NCI-H446 (cell line): ENCODE results near the gene ALOX12B.
"Not testable (repeated sequence)": the region's sequence is repeated elsewhere in the genome, so short reads cannot be mapped to it uniquely, and the experiment has no call there.

Experiments
- DNase-seq, 2 experiments: peaks; one replicate each; lab custom pipeline; 2025; lab: John Stamatoyannopoulos, UW

The ALOX12B gene

GRCh38 chr17:8118769-8119580 is 31.5 kb upstream of the ALOX12B start:
- DNase-seq: peak; percentile 85 to 95

- no peak for DNase-seq
Observed at GRCh38 chr17:8117980-8118768, 30.7 kb upstream of the ALOX12B start, which contains the start of gene ALOXE3. TSS of gene ALOXE3 (minus strand) at chr17:8118514. CDS start at chr17:8117990, 524 bp downstream.

DNA sequence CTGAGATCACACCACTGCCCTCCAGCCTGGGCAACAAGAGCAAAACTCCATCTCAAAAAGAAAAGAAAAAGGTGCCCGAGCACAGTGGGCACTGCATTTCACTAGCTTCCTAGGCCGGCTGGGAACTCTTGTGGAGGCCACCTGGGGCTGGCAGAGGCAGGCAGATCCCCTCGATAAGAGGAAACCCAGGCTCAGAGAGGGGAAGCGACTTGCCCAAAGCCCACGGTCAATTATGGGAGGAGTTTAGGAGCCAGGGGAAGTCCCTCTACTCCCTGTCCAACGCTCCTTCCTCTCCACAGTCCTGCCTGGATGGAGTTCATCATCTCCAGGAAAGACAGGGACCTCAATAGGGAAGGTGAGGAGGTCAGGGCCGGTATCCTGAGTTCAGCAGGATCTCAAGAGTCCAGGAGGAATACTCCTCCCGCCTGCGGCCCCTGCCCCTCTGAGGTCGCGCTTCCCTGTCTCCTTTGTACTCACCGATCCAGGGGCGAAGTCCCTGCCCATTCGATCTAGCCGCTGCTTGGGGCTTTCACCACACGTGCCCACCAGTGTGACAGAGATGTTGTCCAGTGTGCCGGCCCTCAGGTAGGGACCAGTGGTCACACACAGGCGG is 30.0 kb upstream of the ALOX12B start:
- DNase-seq: no peak

DNA sequence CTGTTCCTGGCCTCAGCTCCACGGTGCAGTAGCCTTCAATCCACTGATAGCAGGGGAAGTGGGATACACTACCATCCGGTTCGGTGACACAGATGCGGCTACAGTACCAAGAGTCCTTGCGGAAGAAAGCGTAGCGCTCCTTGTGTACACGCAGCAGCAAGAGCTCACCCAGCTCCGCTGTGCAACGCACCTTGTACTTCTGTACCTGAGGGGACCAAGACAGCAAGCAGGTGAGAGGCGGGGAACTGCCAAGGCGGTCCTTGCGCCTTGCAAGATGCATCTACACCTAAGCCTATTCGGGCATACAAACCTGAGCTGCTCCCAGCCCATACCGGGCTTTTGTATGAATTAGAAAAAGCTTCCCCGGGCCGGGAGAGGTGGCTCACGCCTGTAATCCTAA is 29.3 kb upstream of the ALOX12B start:
- DNase-seq: no peak

DNA sequence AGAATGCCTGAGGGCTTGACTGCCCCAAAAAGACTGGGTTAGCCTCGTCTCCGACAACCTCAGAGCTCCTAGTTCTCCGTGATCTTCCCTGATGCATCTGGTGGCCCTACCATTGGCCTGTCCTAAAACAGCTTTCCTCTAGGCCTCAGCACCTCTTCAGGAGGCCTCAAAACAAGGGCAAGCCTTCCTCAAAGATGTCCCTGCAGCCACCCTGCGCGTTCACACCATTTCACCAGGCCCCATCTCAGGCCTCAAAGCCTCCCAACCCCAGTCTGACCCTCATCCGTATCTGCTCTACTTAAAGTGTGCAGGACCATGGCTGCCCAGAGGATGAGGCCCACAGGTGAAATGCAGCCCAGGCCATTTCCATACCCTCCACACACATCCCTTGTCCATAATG is 23.4 kb upstream of the ALOX12B start:
- DNase-seq: no peak

DNA sequence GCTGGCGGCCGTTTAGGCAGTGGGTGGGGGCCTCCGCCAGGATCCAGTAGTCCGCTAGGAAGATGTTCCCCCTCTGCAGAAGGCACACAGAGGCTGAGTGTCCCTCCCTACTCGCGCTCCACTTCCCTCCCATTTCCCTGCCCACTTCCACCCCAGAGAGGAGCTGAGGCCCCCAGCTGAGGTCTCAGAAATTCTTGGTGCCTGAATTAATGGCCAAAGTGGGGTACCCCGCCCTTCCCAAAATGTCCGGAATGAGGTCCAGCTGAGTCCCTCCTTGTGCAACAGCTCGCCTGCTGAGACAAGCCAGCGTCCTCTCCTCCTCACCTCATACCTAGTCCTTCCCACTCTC is 22.9 kb upstream of the ALOX12B start:
- no peak for DNase-seq

DNA sequence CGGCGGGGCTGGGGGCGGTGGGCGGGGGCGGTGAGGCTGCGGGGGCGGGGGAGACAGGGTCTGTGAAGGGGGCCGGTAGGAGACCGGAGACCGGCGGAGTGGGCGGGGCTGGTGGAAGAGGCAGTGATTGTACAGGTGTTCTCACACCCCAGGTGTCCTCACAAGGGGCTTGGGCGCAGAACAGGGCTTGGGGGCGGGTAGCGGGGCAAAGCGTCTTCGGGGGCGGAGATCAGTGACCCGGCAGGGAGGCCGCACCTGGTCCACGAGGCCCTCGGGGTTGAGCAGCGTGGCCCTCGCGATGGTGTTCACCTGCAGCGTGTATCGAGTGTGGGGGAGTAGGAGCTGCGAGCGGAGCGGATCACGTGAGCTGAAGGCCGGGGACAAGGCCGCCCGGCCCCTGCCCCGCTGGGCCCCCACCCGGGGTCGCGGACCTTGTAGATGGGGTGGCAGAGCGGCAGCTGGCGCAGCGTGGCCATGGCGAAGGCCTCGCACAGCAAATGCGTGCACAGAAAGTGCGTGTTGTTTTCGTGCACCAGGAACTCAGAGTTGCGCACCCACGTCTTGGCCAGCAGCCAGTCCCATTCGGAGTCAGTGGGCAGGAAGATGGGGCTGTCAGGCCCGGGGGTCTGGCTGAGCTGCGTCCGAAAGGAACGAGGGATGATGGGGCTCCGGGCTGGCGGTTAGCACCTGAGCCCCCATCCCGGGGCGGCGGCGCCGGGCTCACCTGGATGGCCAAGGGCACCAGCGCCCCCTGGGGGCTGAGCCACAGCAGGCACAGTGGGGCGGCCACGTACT is 22.3 kb upstream of the ALOX12B start:
- peak in 1 of 2 experiments; percentile 15 for DNase-seq

DNA sequence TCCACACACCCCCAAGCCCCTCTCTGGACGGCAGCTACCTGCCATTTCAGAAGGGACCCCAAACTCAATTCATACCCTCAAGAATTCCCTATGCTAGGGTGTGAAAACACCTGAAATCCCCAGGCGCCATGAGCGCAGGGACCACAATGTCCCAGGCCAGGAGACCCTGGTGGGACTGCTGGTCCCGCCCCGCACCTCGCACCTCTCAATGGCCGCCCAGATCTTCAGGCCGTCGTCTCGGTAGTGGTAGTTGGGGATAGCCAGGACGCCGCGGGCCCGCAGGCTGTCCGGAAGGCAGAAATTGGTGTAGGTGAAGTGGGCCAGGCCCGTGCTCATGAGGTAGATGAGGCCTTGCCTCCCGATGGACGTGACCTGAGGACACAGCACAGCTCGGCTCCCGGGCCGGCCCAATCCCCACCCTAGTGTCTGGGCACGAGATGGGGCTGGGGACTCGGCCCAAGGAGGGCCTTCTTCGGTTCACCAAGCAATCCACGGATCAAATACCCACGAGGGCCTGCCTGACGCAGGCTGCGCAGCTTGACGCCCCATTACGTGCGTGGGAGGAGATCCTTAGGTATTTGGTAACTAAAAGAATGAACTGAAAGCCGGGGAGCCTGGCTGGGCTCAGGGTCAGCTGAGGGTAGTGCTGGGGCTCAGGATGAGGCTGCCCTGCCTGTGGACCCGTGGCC is 21.6 kb upstream of the ALOX12B start:
- no peak for DNase-seq

GRCh38 chr17:8106980-8107379 is 19.5 kb upstream of the ALOX12B start:
- DNase-seq: not testable (repeated sequence)

GRCh38 chr17:8105957-8106398 is 18.5 kb upstream of the ALOX12B start:
- no peak for DNase-seq

DNA sequence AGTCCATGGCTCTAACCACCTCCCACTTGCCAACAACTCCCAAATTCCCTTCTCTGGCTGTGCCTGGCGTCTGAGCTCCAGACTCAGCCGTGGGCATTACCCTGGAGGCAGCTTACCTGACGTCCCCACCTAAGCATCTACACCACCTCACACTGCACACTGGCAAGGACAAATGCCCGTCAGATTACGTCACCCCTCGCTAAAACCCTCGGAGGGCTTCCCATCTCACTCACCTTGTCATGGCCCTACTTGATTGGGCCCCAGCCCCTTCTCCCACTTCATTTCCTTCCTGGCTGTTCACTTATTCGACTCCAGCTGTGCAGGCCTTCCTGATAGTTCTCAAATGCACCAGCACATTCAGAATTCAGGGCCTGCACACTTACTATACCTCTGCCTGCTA is 17.4 kb upstream of the ALOX12B start:
- no peak for DNase-seq

DNA sequence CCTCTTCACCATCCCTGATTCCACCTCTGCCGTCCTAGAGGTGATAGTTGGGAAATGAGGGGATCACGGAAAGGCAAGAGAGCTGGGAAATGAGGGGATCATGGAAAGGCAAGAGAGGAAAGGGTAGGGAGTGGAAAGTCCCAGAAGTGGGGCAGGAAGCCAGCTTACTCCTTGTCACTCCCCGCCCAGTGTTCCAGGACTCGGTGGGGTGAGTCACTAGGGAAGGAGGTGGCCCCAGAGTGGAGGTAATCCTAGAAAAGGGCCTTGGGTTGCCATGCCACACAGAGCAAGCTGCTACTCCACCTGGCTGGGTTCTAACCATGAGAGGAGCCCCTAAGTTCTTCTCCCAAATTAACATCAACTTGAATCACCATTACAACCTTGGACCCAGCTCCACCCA is 16.0 kb upstream of the ALOX12B start:
- no peak for DNase-seq

GRCh38 chr17:8101721-8102120 is 14.2 kb upstream of the ALOX12B start:
- no peak for DNase-seq

- DNase-seq: no peak
Observed at GRCh38 chr17:8100763-8101162, 13.2 kb upstream of the ALOX12B start.

- DNase-seq: no peak
Observed at GRCh38 chr17:8100111-8100510, 12.6 kb upstream of the ALOX12B start.

GRCh38 chr17:8096541-8096940 is 9.0 kb upstream of the ALOX12B start:
- no peak for DNase-seq

- DNase-seq: no peak
Observed at GRCh38 chr17:8095361-8095760, 7.8 kb upstream of the ALOX12B start.

DNA sequence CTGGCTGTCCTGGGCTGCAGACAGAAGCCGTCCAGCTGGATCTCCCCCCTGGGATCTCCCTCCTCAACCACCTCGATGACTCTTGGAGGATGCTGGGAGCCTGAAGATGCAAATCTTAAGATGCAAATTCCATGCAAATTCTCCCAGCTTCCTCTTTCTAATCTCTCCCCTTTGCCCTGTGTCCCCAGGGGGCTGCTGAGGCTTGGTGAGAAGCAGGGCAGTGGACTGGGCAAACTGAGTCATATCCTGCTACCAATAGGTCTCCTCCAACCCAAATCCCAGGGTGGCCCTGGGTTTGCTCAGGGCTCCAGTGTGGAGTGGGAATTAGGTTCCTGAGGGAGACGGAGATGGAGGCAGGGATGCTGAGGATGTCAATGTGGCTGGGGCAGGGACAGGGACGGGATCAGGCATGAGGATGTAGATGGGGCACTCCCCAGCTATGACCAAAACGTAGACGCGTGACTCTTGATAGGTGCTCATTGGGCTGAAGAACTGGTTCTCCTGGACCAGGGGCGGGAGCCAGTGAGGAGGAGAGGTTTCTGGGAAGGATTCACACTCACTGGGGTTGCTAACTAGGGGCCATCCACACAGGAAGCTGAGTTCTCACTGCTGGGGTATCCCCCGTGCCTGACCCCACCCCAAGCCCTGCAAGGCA is 3.6 kb upstream of the ALOX12B start:
- no peak for DNase-seq

DNA sequence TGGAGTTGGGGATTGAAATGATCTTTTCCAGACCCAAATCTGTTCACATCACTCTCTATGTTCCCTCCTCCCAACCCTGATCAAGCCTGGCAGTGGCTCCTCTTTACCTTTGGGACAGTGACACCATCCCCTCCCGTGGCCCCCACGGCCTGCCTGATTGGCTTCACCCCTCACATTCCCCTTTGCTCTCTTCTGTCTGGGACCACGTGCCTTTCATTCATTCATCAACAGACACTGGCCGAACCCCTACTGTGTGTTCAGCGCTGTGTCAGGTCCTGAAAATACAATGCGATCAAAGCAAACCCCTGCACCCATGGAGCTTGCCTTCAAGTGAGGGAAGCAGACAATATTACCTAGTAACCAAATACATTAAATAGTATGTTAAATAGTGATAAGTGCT is 2.2 kb upstream of the ALOX12B start:
- no peak for DNase-seq

GRCh38 chr17:8087952-8088230 is 375 bp upstream of the ALOX12B start:
- DNase-seq: no peak

- DNase-seq: no peak
Observed at GRCh38 chr17:8084250-8084649, 3.3 kb downstream of the ALOX12B start.
